AG20443 (cell line): Measurements from ENCODE around the gene MRPL12.

Source experiments
- DNase-seq: peaks from one replicate; pipeline ENCODE4 v3.0.0; 2012; ENCODE audit warnings: low spot score, mixed read lengths

The MRPL12 gene

DNA sequence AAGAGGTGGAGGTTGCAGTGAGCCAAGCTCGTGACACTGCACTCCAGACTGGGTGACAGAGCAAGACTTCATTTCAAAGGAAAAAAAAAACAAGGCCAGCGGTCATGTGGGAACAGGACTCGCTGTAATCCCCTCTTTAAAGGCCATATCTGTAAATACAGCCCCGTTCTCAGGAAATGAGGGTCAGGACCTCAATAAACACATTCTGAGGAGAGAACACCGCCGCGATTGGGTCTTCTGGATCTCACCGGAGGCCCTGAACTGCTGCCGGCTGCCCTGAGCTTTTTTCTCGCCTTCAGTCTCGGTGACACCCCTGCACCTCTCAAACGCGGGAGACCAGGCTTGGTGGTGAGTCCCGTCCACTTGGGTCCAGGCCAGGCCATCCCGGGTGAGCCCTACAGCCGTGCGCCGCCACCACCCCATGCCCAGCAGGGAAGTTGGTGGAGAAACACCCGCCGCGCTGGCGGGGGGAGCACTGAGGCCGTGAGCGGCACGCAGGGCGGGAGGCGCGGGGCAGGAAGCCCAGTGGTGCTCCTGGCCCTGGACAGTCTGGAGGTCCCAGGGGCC lies 37.3 kb downstream of the MRPL12 start:
- no peak for DNase-seq

DNA sequence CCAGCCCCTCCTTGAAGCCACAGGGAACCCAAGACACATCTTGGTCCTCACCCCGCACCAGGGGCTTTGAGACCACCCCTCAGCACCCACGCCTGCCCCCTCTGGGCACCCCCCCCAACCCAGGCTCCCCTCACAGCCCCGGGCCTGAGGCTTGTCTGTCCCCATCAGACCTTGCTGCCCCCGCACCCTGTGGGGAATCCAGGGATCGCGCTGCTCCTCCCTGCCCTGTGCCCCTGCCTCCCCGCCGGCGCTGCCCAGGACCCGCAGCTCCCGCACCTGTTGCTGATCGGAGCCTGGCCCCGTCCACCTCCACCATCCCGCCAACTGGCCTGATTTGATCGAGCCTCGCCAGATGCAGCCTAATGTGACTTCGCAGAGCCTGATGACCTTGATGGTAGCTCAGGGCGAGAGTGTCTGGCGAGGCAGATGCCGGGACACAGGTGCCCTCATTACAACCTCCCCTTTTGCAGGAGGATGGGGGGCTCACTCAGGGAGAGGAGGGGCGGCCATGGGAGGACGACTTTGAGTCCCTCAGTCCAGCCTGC lies 38.0 kb downstream of the MRPL12 start:
- DNase-seq, result no peak

DNA sequence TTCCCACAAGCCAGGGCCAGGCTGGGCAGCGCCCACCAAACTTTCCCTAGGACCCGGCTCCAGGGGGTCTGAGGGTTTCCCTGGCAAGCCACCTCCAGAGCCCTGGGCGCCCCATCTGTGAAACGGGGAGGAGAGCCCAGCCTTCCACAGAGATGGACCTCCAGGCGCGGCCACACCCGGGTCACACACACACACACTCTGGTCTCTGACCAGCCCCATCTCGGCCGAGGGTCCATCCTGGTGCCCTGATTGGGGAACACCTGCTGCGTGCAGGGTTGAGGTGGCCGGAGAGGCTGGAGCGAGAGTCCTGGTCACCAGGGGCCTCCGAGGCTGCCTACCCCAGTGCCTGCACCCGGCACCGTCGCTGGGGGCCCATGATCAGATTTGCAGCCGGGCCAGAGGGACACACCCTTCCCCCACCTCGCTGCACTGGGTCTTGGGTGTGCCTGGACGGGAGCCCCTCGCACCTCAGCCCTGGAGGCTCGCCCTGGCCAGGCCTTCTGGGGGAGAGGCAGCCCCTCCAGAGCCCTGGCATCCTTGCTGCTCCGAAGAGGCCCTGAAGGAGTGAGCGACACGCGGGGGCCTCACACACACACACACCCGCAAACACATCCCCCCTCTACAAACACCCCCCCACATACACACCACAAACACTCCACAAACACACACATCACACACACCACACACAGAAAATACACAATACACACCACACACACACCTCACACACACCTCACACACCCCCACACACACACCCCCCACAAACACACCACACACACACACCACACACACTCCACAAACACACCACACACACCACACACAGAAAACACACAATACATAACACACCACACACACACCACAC lies 38.7 kb downstream of the MRPL12 start:
- DNase-seq, result no peak
